Endometrial microvascular endothelial cells (primary cell): ENCODE results near the gene ERV3-1. TPM values are rescaled to one million over a fixed set of nuclear protein-coding genes. Genes with fewer than 3 reads are reported as not detected.
"Not testable (repeated sequence)": the region's sequence is repeated elsewhere in the genome, so short reads cannot be mapped to it uniquely, and the experiment has no call there.

Experiments
- in situ Hi-C: cut with HindIII; loops from 2 replicates; pipeline ENCODE4 v1.10.0; 2017; ENCODE audit warnings: low sequenced_read_pairs, low pct_unique_long_range_greater_than_20kb; ENCODE audit errors: inconsistent ontology term
- total RNA-seq: library from RNA; depleted of rRNA; stranded (reverse); fragments of >200 nt; gene quantifications from one replicate; pipeline ENCODE4 v1.2.3, GENCODE V29; 2015; ENCODE audit errors: inconsistent ontology term

ERV3-1 gene
- total RNA-seq, 1 donor from 2014 or later = 15.4 TPM

DNA sequence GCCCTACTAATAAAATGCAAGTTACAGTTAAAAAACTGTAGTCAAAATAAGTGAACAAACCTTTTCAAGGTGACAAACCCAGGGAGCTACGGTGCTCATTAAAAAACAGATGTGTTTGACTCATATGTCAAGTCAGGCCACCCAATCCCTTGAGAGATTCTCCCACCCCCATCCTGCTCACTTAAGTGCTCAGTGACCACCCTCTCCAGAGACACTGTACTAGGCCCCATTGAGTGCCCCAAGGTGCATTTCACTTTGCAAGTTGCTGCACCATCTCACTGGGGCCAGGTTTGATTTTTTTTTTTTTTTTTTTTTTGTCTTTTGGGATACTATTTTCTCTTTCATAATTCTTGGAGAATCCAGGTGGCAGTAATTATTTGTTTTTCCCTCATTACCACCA lies 1.9 kb downstream of the ERV3-1 start:
- in situ Hi-C loops = no loop called here

DNA sequence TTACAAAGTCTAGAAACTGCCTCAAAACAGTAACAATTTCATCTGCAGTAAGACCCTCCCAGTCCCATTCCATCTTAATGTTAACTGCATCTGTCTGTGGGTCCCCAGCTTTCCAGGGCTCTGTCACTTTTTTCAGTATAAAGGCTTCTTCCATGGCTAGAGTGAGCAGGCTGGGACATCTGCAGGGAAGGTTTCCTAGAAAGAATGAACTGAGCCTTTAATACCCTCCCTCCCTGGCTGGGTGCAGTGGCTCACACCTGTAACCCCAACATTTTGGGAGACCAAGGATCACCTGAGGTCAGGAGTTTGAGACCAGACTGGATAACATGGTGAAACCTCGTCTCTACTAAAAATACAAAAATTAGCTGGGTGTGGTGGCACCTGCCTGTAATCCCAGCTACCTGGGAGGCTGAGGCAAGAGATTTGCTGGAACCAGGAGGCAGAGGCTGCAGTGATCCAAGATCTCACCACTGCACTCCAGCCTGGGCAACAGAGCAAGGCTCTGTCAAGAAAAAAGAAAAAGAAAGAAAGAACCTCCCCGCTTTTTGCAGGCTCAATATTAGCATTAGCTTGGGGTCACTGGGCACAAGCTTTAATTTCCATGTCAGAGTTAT lies 3.4 kb downstream of the ERV3-1 start:
- in situ Hi-C loops = no loop called here

DNA sequence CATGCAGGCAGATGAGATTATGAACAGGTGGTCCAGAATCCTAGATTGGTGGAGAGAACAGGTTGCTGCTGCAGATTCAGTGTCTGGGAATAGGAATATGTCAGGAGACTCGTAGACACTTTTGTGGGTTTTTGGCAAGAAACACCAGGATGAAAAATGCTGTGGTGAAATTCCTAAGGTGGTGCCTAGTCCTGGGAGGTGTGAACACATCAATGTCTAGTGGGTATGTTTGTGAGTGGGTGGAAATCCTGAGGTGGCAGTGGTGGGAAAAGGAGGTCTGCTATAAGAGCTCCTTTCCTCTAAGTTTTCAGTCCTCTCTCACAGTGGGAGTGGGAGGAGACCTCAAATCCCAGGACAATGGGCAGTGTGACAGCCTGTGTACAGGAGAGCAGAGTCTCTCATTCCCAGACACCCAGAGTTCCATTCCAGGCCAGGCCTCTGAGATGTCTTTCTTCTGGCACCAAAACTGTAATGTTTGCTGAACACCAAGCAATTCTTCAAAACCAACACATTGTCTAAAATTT lies 5.1 kb downstream of the ERV3-1 start:
- in situ Hi-C loops = no loop called here

DNA sequence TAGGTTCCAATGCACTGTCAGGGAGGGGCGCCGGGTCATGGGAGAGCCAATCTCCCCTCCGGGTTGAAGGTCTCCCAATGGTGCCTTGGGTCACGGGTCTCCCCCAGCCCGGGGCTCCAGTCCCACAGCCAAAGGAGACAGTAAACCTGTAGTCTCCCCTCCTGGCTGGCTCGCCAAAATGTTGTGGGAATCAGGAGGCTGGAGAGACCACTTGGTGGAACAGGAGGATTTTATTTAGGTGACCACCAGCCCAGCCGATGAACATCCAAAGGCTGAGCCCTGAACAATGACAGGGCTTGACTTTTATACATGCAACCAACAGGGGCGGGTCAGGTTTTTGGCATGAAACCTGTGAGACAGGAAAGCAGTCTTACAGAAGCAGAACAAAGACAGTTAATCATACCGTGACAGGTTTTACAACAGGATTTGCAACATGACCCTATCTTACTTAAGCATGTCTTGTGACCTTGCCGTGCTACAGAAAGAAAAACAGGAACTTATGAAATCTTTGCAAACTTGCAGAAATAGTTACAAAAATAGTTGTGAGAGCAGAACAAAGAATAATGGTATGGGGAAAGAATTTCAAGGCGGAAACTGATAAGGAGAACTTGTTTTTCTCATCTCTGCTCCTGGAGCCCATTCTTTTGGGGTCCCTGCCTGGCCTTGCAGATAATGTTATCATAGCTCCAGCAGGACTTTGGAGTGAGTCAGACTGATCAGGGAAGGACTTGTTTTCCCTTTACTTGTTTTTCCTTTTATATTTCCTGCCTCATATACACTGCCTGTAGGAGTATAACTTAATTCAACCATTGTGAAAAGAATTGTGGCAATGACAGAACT lies 7.1 kb downstream of the ERV3-1 start:
- in situ Hi-C loops = no loop called here

DNA sequence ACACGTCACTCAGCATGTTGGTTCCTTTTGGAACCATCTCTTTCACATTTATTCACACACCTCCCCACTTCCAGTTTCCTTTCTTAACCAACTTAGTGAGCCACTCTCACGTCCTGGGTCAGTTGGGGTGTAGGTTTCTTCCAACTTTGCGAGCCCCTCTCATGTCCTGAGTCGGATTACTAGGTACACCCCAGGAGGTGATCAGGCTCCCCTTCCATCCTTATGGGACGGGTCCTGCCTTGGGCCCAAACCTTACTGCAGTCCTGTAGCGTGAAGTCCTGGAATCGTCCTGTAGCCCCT lies 7.7 kb downstream of the ERV3-1 start:
- in situ Hi-C loops = no loop called here

DNA sequence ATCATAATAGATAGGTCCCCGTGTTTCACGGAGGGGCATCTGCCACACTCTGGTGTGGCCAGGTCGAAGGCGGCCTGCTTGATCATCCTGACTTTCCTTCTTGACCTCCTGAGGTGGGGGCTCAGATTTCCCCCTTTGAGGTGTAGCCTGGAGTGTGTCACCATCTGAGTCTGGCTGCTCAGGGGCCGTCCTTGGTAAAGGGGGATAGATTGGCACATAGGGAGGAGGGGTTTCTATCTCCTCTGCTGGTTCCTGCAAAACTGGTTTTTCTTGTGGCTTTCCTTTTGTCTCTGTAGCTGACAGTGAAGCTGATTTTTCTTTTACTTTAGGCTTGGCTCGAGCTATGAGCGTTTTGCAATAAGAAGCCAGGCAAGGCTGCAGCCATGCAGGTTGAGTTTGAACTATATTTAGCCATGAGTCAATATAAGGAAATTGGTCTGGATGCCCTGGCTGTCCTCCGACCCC lies 8.5 kb downstream of the ERV3-1 start:
- in situ Hi-C loops = no loop called here

DNA sequence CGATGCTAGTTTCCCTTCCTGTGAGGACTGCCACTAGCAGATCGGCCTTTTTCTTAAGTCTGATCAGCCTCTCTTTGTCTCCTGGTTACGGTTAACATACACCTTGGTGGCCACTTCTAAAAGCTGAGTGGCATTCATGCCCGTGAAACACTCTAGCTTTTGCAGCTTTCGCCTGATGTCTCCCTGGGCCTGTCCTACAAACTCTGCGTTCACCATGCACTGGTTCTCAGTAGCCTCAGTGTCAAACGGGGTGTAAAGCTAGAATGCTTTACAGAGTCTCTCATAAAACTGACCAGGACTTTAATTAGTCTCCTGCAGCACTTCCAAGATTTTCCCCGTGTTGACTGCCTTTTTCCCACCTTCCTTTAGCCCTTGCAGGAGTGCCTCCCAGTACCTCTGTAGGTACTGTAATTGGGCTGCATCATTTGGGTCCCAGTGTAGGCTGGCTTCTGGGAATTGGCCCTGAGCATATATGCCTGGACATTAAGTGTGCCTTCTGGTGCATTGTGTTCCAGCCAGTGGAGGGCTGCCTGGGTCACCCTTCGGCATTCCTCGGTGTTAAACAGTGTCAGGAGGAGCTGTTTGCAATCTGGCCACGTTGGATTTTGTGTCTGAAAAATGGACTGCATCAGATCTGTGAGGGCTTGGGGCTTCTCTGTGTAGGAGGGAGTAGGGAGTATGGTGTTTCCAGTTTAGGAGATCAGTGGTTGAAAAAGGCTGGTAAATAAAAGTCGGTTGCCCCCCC lies 9.2 kb downstream of the ERV3-1 start:
- in situ Hi-C loops = no loop called here

DNA sequence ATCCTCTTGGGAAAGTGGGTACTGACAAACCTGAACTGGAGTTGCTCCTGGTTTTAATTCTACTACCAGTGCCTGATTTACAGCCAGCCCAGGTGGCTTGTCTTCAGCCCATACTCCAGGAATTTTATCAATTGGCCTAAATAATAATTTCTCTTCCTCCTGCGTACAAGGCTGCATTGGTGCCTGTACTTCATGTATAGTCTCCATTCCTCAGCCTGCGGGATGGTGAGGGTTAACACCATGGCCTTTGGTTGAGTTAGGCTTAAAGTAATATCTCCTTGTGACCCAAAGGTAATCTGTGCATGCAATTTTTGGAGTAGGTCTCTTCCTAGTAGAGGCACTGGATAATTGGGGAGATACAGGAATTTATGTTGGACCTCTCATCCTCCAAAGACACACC lies 10.2 kb downstream of the ERV3-1 start:
- in situ Hi-C loops = no loop called here

DNA sequence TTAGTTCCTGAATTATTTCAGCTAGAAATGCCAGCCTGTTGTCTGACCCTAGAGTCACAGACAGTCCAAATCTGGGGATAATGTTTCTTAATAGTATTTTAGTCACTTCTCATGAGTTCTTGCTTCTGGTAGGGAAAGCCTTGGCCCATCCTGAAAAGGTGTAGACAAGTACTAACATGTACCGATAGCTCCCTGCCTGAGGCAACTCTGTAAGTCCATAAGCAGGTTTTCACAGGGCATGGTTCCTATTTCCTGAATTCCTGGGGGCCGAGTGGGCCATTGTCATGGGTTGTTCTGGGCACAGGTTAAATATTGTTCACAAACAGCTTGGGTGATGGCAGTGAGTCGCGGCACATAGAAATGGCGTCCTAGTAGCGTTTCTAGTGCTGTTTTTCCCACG lies 12.6 kb downstream of the ERV3-1 start:
- in situ Hi-C loops = no loop called here

DNA sequence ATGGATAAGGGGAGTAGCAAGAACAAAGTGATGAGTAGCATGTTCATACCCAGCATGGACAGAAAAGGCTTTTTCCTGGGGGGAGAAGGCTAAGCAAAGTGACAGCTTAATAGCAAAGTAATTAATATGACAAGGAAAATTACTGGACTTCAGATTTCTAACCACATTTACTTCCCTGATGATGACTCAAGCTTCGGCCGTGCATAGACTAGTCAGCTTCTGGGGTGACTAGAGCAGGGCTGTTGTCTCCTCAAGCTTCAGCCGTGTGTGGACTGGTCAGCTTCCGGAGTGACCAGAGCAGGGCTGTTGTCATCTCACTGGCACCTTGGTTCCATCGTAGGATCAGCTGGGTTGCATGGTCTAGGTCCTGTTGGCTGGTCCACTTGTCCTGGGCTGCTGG lies 13.5 kb downstream of the ERV3-1 start:
- in situ Hi-C loops = no loop called here

DNA sequence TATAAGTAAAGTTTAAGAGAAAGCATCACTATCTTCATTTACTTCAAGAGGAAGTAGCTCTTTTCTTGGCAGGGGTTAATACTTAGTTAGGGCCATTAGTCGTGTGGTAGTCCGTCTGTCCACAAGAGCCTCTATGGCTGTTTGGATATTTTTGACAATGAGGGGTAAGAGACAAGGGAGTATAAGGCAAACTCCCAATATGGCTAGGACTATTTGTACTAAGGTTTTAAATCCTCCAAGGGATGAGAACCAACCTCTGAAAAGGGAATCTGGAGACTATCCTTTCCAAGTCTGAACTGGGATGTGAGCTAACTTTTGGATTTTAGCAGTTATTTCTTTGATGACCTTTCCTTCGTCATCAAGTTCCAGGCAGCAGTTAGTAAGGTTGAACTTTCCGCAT lies 15.6 kb downstream of the ERV3-1 start, which contains the start of gene ZNF117:
Gene ZNF117 (minus strand): TSS at position 101 of the 400 bp plus-strand sequence.
- in situ Hi-C loops = no loop called here

DNA sequence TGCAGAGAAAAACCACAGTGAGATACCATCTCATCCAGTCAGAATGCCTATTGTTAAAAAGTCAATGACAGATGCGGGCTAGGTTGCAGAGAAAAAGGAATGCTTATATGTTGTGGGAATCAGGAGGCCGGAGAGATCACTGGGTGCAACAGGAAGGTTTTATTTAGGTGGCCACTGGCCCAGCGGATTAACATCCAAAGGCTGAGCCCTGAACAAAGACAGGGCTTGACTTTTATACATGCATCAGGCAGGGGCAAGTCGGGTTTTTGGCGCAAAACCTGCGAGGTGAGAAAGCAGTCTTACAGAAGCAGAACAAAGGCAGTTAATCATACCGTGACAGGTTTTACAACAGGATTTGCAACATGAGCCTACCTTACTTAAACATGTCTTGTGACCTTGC lies 16.3 kb downstream of the ERV3-1 start:
- in situ Hi-C loops = no loop called here

DNA sequence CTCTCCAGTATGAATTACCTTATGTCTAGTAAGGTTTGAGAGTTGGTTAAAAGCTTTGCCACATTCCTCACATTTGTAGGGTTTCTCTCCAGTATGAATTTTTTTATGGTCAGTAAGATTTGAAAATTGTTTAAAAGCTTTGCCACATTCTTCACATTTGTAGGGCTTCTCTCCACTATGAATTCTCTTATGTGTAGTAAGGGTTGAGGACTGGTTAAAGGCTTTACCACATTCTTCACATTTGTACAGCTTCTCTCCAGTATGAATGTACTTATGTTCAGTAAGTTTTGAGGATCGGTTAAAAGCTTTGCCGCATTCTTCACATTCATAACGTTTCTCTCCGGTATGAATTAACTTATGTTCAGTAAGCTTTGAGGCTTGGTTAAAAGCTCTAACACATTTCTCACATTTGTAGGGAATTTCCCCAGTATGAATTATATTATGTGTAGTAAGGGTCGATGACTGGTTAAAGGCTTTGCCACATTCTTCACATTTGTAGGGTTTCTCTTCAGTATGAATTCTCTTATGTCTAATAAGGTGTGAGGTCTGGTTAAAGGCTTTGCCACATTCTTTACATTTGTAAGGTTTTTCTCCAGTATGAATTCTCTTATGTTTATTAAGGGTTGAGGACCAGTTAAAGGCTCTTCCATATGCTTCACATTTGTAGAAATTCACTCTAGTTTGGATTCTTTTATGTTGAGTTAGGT lies 27.8 kb downstream of the ERV3-1 start:
- in situ Hi-C loops = no loop called here

DNA sequence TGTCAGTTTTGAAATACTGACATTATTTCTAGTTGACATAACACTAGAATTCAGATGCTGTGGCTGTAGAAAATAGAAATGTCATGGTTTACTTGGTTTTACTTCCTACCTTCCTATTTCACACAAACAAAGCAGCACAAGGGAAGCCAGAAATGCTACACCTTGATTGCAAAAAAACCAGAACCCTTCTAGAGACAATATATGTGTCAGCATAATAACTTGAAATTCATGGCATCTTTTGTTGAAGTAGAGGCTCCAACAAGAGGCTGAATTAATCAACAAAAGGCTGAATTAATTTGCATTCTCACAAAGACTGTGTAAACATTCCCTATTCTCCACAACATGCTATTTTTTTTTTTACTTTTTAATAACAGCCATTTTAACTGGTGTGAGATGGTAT lies 40.9 kb downstream of the ERV3-1 start:
- in situ Hi-C loops = no loop called here

DNA sequence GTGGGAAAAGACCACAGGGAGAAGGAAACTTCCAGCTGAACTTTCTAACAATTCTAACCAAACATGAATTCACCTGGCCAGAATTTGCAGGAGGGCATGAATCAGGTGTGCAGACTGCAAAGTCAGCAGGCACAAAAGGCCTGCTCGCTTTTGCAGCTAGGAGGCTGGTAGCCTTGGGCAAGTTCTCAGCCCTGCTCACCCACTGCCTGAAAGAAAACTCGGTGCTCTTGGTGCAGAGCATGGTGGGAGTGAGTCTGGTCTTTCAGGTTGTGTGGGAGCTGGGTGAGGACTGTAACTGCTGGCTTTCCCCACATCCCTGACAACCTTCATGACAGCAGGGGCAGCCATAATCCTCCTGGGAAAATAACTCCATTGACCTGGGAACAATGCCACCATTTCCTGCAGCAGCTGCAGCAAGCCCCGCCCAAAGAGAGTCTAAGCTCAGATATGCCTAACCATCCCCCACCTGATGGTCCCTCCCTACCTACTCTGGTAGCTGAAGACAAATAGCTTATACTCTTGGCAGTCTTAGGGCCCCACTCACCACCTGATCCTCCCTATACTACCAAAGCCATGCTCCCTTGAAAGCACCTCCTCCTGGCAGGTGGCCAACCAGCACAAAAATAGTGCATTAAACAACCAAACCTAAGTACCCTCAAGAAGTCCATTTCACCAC lies 47.3 kb downstream of the ERV3-1 start:
- in situ Hi-C loops = no loop called here

DNA sequence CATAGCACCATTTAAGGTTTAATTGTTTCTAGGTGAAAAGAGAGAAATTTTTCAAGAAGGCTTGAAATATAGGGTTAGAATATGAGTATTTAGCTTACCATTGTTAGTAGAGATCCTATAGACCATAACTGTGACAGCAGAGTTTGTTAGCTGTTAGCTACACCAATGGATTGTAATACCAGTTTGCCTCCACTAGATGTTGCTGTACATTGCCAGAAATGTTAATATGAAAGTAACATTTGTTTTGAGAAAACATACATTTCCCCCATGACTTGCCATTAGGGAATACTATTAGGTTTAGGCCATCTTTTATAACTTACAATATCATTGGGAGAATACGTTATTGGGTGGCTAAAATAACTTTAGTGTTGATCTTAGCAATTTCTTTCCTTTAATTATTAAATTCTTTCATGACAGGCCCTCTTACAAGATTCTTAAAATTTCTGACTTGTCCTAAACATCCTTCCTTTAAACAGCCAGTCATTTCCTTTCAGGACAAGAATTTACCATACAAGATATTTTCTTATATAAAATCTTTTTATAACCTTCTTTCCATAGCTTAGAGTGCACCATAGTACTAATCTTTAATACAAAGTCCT lies 55.1 kb downstream of the ERV3-1 start:
- in situ Hi-C loops = no loop called here

DNA sequence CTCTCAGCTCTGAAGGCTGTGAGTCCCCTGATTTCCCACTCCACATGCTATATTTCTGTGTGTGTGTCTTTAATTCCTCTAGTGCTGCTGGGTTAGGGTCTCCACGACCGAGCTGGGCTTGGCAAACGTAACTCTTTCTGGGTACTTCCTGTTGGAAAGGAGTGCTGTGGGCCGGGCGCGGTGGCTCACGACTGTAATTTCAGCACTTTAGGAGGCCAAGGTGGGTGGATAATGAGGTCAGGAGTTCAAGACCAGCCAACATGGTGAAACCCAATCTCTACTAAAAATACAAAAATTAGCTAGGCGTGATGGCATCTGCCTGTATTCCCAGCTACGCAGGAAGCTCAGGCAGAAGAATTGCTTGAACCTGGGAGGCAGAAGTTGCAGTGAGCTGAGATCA lies 55.8 kb downstream of the ERV3-1 start:
- in situ Hi-C loops = not testable (repeated sequence)

DNA sequence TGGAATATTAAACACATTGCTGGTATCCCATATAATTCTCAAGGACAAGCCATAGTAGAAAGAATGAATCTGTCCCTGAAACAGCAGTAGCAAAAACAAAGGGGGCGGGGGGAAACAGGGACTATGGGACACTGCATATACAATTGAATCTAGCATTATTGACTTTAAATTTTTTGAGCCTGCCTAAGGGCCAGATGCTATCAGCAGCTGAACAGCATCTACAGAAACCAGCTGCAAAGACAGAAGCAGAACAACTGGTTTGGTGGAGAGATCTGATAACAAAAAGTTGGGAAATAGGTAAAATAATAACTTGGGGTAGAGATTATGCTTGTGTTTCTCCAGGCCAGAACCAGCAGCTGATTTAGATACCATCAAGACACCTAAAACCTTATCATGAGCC lies 57.7 kb downstream of the ERV3-1 start:
- in situ Hi-C loops = not testable (repeated sequence)
